Karpas-422 (cell line): ENCODE measurements around the gene TM2D3. TPM values are rescaled to one million over a fixed set of nuclear protein-coding genes. Genes with fewer than 3 reads are reported as not detected.
A peak's percentile ranks its signal among the peaks of the same experiment; 100 is the strongest.

Source experiments
- DNase-seq: peaks from one replicate; pipeline ENCODE4 v3.0.0-alpha.2; 2015
- H2AFZ ChIP-seq: fragments of 200-600 bp; sonication (generic); 2 replicates; pipeline ENCODE4 v1.6.1; 2014; ENCODE audit warnings: antibody characterized with exemption, low read length, mixed read lengths
- H3K27ac ChIP-seq: fragments of 200-600 bp; sonication (generic); 2 replicates; pipeline ENCODE4 v1.5.1; 2014; ENCODE audit warnings: mild to moderate bottlenecking, low read length, moderate library complexity
- H3K27me3 ChIP-seq: fragments of 200-600 bp; sonication (generic); 2 replicates; pipeline ENCODE4 v1.6.1; 2014; ENCODE audit warnings: low read length, mixed read lengths
- H3K36me3 ChIP-seq: fragments of 200-600 bp; sonication (generic); 2 replicates; pipeline ENCODE4 v1.6.1; 2014; ENCODE audit warnings: low read length, mixed read lengths; ENCODE audit not compliant: insufficient read depth
- H3K4me1 ChIP-seq: fragments of 200-600 bp; sonication (generic); 2 replicates; pipeline ENCODE4 v1.6.1; 2014; ENCODE audit warnings: mild to moderate bottlenecking, low read length, mixed read lengths
- H3K4me2 ChIP-seq: fragments of 200-600 bp; sonication (generic); 2 replicates; pipeline ENCODE4 v1.6.1; 2014; ENCODE audit warnings: low read length, low read depth, mild to moderate bottlenecking; ENCODE audit not compliant: poor library complexity, severe bottlenecking
- H3K4me3 ChIP-seq: fragments of 200-600 bp; sonication (generic); 2 replicates; pipeline ENCODE4 v1.5.1; 2014; ENCODE audit warnings: mild to moderate bottlenecking, antibody characterized with exemption, low read length, mixed read lengths
- H3K79me2 ChIP-seq: fragments of 200-600 bp; sonication (generic); 2 replicates; pipeline ENCODE4 v1.6.1; 2014; ENCODE audit warnings: mild to moderate bottlenecking, low read length, mixed read lengths
- H3K9ac ChIP-seq: fragments of 200-600 bp; sonication (generic); 2 replicates; pipeline ENCODE4 v1.6.0; 2014; ENCODE audit warnings: low read length
- H3K9me2 ChIP-seq: fragments of 200-600 bp; sonication (generic), shearing (Covaris generic); replicated peaks from 2 replicates; pipeline ENCODE4 v1.6.0; 2014; ENCODE audit warnings: mild to moderate bottlenecking, low read length, moderate library complexity; ENCODE audit not compliant: insufficient read depth
- H3K9me3 ChIP-seq: fragments of 300-700, 200-600 bp; sonication (generic); 2 replicates; pipeline ENCODE4 v1.6.1; 2014; ENCODE audit warnings: low read length, mixed read lengths
- H4K20me1 ChIP-seq: fragments of 200-600 bp; sonication (generic); 2 replicates; pipeline ENCODE4 v1.6.1; 2014; ENCODE audit warnings: mild to moderate bottlenecking, antibody characterized with exemption, low read length, low read depth; ENCODE audit not compliant: insufficient read depth
- total RNA-seq: library from RNA; depleted of rRNA; stranded (reverse); fragments of >200 nt; shearing (Covaris generic); gene quantifications from 2 replicates; pipeline ENCODE4 v1.2.3, GENCODE V29; 2014; ENCODE audit warnings: low replicate concordance

TM2D3 gene
- total RNA-seq, 1 experiment from 2014 or later = 42.2 TPM

GRCh38 chr15:101652786-101653430, 727 bp upstream of the TM2D3 start:
- Histone ChIP-seq H3K9me2 (no peaks in the 10 kb centered on the region), H3K27ac (peak overlapping the region; percentile 81), H3K4me3 (peak overlapping the region; percentile 85), H3K9me3 (no peaks in the 10 kb centered on the region), H3K4me2 (peak overlapping the region; percentile 91), H3K79me2 (peaks cover 50% of the 10 kb centered on the region), H3K9ac (peak overlapping the region; percentile 85), H3K27me3 (no peaks in the 10 kb centered on the region), H2AFZ (peak overlapping the region; percentile 32; the same call in 1 of the 2 replicates), H4K20me1 (0 out of 2 replicates have a peak, but pooled peaks cover 4% of the 10 kb centered on the region), H3K36me3 (peaks cover 24% of the 10 kb centered on the region), H3K4me1 (peaks cover 46% of the 10 kb centered on the region)
- DNase-seq = peak; percentile 56

DNA sequence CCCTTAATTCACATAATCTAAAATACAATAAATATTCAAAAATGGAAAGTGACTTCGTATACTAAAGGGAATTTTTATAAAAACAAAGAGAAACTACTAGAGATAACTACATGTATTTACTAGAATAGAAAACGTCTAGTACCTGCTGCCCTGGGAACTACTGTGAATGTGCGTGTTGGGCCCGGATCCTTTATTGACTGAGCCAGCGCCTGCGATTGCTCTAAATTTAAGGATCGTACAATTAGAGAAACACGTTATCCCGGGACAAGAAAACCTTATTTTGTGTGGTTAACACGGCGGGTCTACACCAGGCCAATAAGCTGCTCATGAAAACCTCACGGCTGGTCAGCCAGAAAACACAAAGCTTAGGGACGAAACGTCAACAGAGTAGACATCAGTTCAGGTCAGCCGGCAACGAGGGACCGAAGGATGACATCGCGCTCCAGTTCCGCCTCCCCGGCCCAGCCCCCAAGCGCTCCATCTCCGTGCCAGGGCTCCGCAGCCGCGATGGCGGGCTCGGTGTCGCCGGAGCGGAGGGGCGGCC, 555 bp downstream of the TM2D3 start:
- H3K9me3 ChIP-seq = no peaks in the 10 kb centered on the region
- H3K4me3 ChIP-seq = peak overlapping the region; percentile 85
- H3K9me2 ChIP-seq = no peaks in the 10 kb centered on the region
- peaks cover 33% of the 10 kb centered on the region for H3K36me3 ChIP-seq
- peak overlapping the region; percentile 81 for H3K27ac ChIP-seq
- H3K4me1 ChIP-seq = peaks cover 46% of the 10 kb centered on the region
- DNase-seq = peak; percentile 84
- H3K27me3 ChIP-seq = no peaks in the 10 kb centered on the region
- H4K20me1 ChIP-seq = 0 out of 2 replicates have a peak, but pooled peaks cover 4% of the 10 kb centered on the region
- H2AFZ ChIP-seq = 0 out of 2 replicates have a peak overlapping the region, but pooled peaks have one; percentile 44
- H3K4me2 ChIP-seq = peak overlapping the region; percentile 91
- peak overlapping the region; percentile 85 for H3K9ac ChIP-seq
- H3K79me2 ChIP-seq = peaks cover 62% of the 10 kb centered on the region

GRCh38 chr15:101650145-101650544, 2.0 kb downstream of the TM2D3 start:
- H4K20me1 ChIP-seq = 0 out of 2 replicates have a peak, but pooled peaks cover 4% of the 10 kb centered on the region
- H3K4me3 ChIP-seq = peak overlapping the region; percentile 85
- no peak overlapping the region for H2AFZ ChIP-seq
- H3K4me2 ChIP-seq = peak overlapping the region; percentile 91
- H3K79me2 ChIP-seq = peaks cover 74% of the 10 kb centered on the region
- H3K9me2 ChIP-seq = no peaks in the 10 kb centered on the region
- peaks cover 43% of the 10 kb centered on the region for H3K36me3 ChIP-seq
- DNase-seq = no peak
- peaks cover 46% of the 10 kb centered on the region for H3K4me1 ChIP-seq
- H3K9ac ChIP-seq = peak overlapping the region; percentile 85
- no peaks in the 10 kb centered on the region for H3K27me3 ChIP-seq
- no peaks in the 10 kb centered on the region for H3K9me3 ChIP-seq
- 0 out of 2 replicates have a peak overlapping the region, but pooled peaks have one; percentile 81 for H3K27ac ChIP-seq

- Histone ChIP-seq H3K27me3 (no peaks in the 10 kb centered on the region), H3K9me3 (no peaks in the 10 kb centered on the region), H3K36me3 (peaks cover 51% of the 10 kb centered on the region), H3K4me2 (no peak overlapping the region), H4K20me1 (0 out of 2 replicates have a peak, but pooled peaks cover 4% of the 10 kb centered on the region), H3K9ac (no peak overlapping the region), H3K79me2 (peaks cover 79% of the 10 kb centered on the region), H3K4me3 (no peak overlapping the region), H3K27ac (no peak overlapping the region), H3K4me1 (peaks cover 32% of the 10 kb centered on the region), H3K9me2 (no peaks in the 10 kb centered on the region), H2AFZ (no peak overlapping the region)
- no peak for DNase-seq
Observed at GRCh38 chr15:101648356-101648755, 3.8 kb downstream of the TM2D3 start.

GRCh38 chr15:101647251-101647650, 4.9 kb downstream of the TM2D3 start:
- H3K9me3 ChIP-seq = no peaks in the 10 kb centered on the region
- peaks cover 71% of the 10 kb centered on the region for H3K79me2 ChIP-seq
- no peak overlapping the region for H3K4me3 ChIP-seq
- H3K36me3 ChIP-seq = peaks cover 59% of the 10 kb centered on the region
- no peaks in the 10 kb centered on the region for H3K27me3 ChIP-seq
- H3K4me2 ChIP-seq = no peak overlapping the region
- H3K27ac ChIP-seq = no peak overlapping the region
- H3K9ac ChIP-seq = no peak overlapping the region
- no peak overlapping the region for H2AFZ ChIP-seq
- H3K9me2 ChIP-seq = no peaks in the 10 kb centered on the region
- H4K20me1 ChIP-seq = 0 out of 2 replicates have a peak, but pooled peaks cover 4% of the 10 kb centered on the region
- H3K4me1 ChIP-seq = peaks cover 25% of the 10 kb centered on the region
- no peak for DNase-seq

DNA sequence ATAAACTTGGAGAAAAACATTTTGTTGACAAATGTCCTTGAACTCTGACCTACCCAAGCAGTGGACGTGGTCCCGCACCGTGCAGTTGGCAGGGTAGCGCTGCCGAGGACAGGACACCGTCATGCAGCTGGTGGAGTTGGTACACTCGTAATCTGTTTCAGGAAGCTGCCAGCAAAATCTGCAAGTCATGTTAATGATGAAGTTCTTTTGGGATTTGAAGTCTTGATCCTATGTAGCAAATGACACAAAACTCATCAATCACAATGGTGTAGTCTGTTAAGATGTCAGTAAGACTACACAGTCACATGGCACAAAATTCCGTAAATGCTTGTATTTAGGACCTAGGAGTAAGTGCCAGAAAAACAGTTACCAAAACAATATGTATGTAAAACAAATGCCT, 5.5 kb downstream of the TM2D3 start:
- H3K9me2 ChIP-seq = no peaks in the 10 kb centered on the region
- no peak overlapping the region for H3K27ac ChIP-seq
- no peak overlapping the region for H3K9ac ChIP-seq
- peaks cover 67% of the 10 kb centered on the region for H3K79me2 ChIP-seq
- H4K20me1 ChIP-seq = 0 out of 2 replicates have a peak, but pooled peaks cover 4% of the 10 kb centered on the region
- no peak overlapping the region for H3K4me2 ChIP-seq
- H3K4me1 ChIP-seq = peaks cover 30% of the 10 kb centered on the region
- no peak for DNase-seq
- no peaks in the 10 kb centered on the region for H3K27me3 ChIP-seq
- H2AFZ ChIP-seq = no peak overlapping the region
- H3K36me3 ChIP-seq = peaks cover 59% of the 10 kb centered on the region
- H3K9me3 ChIP-seq = no peaks in the 10 kb centered on the region
- no peak overlapping the region for H3K4me3 ChIP-seq

- no peaks in the 10 kb centered on the region for H3K27me3 ChIP-seq
- H3K4me2 ChIP-seq = no peak overlapping the region
- peaks cover 12% of the 10 kb centered on the region for H3K4me1 ChIP-seq
- H3K9me2 ChIP-seq = no peaks in the 10 kb centered on the region
- no peaks in the 10 kb centered on the region for H4K20me1 ChIP-seq
- no peak overlapping the region for H2AFZ ChIP-seq
- H3K9me3 ChIP-seq = no peaks in the 10 kb centered on the region
- H3K4me3 ChIP-seq = no peak overlapping the region
- H3K79me2 ChIP-seq = peaks cover 30% of the 10 kb centered on the region
- H3K9ac ChIP-seq = no peak overlapping the region
- peaks cover 55% of the 10 kb centered on the region; the same call in 1 of the 2 replicates for H3K36me3 ChIP-seq
- DNase-seq = no peak
- peak overlapping the region; percentile 4; the same call in 1 of the 2 replicates for H3K27ac ChIP-seq
Observed at GRCh38 chr15:101642361-101642760, 9.8 kb downstream of the TM2D3 start.

GRCh38 chr15:101641894-101642293, 10.3 kb downstream of the TM2D3 start:
- no peaks in the 10 kb centered on the region for H3K9me3 ChIP-seq
- DNase-seq = no peak
- H3K27me3 ChIP-seq = no peaks in the 10 kb centered on the region
- peaks cover 51% of the 10 kb centered on the region; the same call in 1 of the 2 replicates for H3K36me3 ChIP-seq
- peak overlapping the region; percentile 4; the same call in 1 of the 2 replicates for H3K27ac ChIP-seq
- H3K79me2 ChIP-seq = peaks cover 26% of the 10 kb centered on the region
- no peak overlapping the region for H3K4me2 ChIP-seq
- H3K4me1 ChIP-seq = peaks cover 12% of the 10 kb centered on the region
- no peak overlapping the region for H2AFZ ChIP-seq
- H4K20me1 ChIP-seq = no peaks in the 10 kb centered on the region
- H3K4me3 ChIP-seq = no peak overlapping the region
- no peak overlapping the region for H3K9ac ChIP-seq
- no peaks in the 10 kb centered on the region for H3K9me2 ChIP-seq
